Measurements from ENCODE around the gene LRP6. TPM values are rescaled to one million over a fixed set of nuclear protein-coding genes. Genes with fewer than 3 reads are reported as not detected.
A peak's percentile ranks its signal among the peaks of the same experiment; 100 is the strongest.

LRP6 gene
- total and polyA plus RNA-seq, 2 experiments from 2014 or later, result 29.1 to 73.8 TPM

- Histone ChIP-seq H3F3A (replicated peaks; ENCODE audit: low read depth) (no peaks in the 10 kb centered on the region), H3K79me2 (replicated peaks; ENCODE audit: insufficient read depth) (no peaks in the 10 kb centered on the region), H3K4me1 (ENCODE audit: insufficient read depth) (peaks cover 6% of the 10 kb centered on the region), H3K9me2 (ENCODE audit: insufficient read depth) (no peaks in the 10 kb centered on the region), H4K20me1 (replicated peaks; ENCODE audit: insufficient read depth) (no peaks in the 10 kb centered on the region), H3K4me3 (no peak within 1 kb of the TSS), H2AFZ (peak within 1 kb of the TSS; percentile 84; the same call in 1 of the 2 replicates), H3K27me3 (ENCODE audit: insufficient read depth) (no peaks in the 10 kb centered on the region), H3K4me2 (no peak within 1 kb of the TSS), H3K27ac (ENCODE audit: low read depth) (peak within 1 kb of the TSS; percentile 45; the same call in 1 of the 2 replicates), H3K36me3 (ENCODE audit: insufficient read depth) (no peaks in the 10 kb centered on the region)
- no peak within 1 kb of the TSS for H3K4me3 Mint-ChIP-seq
- H3K27me3 Mint-ChIP-seq (ENCODE audit: insufficient read depth, low read depth, poor library complexity), result peaks cover 7% of the 10 kb centered on the region
- H3K36me3 Mint-ChIP-seq (ENCODE audit: low read depth), result no peaks in the 10 kb centered on the region
- no peaks in the 10 kb centered on the region for H3K9me3 Mint-ChIP-seq
- DNase-seq (ENCODE audit: low spot score), result no peak
- peak; percentile 42 for ATAC-seq
- TF ChIP-seq CTCF (conservative IDR thresholded peaks at IDR 0.05; ENCODE audit: low read depth in 2 of 2), result peak in 1 of 2 experiments; percentile 39; a peak in 2 of 4 replicates
- no peak for TF ChIP-seq ZNF114 (CRISPR knock-in tag; IDR thresholded peaks at IDR 0.05)
- no peak for TF ChIP-seq NANOG (IDR thresholded peaks at IDR 0.05; ENCODE audit: borderline replicate concordance)
- TF ChIP-seq ZNF462 (CRISPR knock-in tag; IDR thresholded peaks at IDR 0.05), result no peak
- H3K4me1 Mint-ChIP-seq, result peaks cover 28% of the 10 kb centered on the region
- no peak within 1 kb of the TSS for H3K27ac Mint-ChIP-seq
Observed at GRCh38 chr12:12070674-12071656, 195.9 kb downstream of the LRP6 start, which contains the start of gene BCL2L14. TSS of gene BCL2L14 (plus strand) at chr12:12070939. CDS start at chr12:12079306, 8,367 bp downstream.
